Lower lobe of right lung (tissue), 2 donors: ENCODE measurements around the gene CRABP1. TPM values are rescaled to one million over a fixed set of nuclear protein-coding genes. Genes with fewer than 3 reads are reported as not detected.

Source experiments
- ATAC-seq, 2 donors: fragments of 200-7000 bp; cut with Tn5 transposase; one replicate each; pipeline ENCODE4 v1.9.1; 2020 to 2022; ENCODE audit warnings: mild to moderate bottlenecking in 2 of 2, moderate library complexity in 2 of 2
- DNase-seq: peaks from one replicate; pipeline ENCODE4 v3.0.0-alpha.2; 2020
- H3K27ac ChIP-seq: fragments of 200-600 bp; one replicate; pipeline ENCODE4 v1.8.0; 2022
- H3K27me3 ChIP-seq: fragments of 200-600 bp; one replicate; pipeline ENCODE4 v1.8.0; 2022; ENCODE audit warnings: low read depth
- H3K36me3 ChIP-seq: fragments of 200-600 bp; one replicate; pipeline ENCODE4 v1.8.0; 2022; ENCODE audit warnings: mild to moderate bottlenecking
- H3K4me1 ChIP-seq: fragments of 200-600 bp; one replicate; pipeline ENCODE4 v1.8.0; 2022
- H3K4me3 ChIP-seq: fragments of 200-600 bp; one replicate; pipeline ENCODE4 v1.8.0; 2022; ENCODE audit warnings: mild to moderate bottlenecking
- H3K9me3 ChIP-seq: fragments of 200-600 bp; one replicate; pipeline ENCODE4 v1.8.0; 2022
- CTCF ChIP-seq: fragments of 200-600 bp; IDR thresholded peaks from one replicate; pipeline ENCODE4 v1.8.0; 2022; ENCODE audit warnings: antibody characterized with exemption, mild to moderate bottlenecking
- intact Hi-C: fragments of 100-400 bp; cut with DNase I; formaldehyde crosslinking; loops from one replicate; pipeline ENCODE4 v1.11.0; 2022
- total RNA-seq: library from RNA; stranded (reverse); fragmentation: NEBNext Ultra II Directional; extraction: Animal tissue kit (Norgen Biotek cat#: 25700); gene quantifications from one replicate; pipeline ENCODE4 v1.2.1, GENCODE V29; 2021
- donor health status: DM: no; HTN: yes; CAD: no; lungs with severe emphysema.

Gene CRABP1
- total RNA-seq, 1 donor from 2014 or later, result not detected

- DNase-seq (no peak), ATAC-seq (no peak)
These were observed 18.1 kb downstream of the CRABP1 start for GRCh38 chr15:78358102-78358870.

GRCh38 chr15:78359041-78359808, 19.1 kb downstream of the CRABP1 start:
- Histone ChIP-seq H3K9me3 (no peaks in the 10 kb centered on the region), H3K4me3 (no peak overlapping the region), H3K27ac (no peak overlapping the region), H3K36me3 (no peaks in the 10 kb centered on the region), H3K4me1 (no peaks in the 10 kb centered on the region), H3K27me3 (no peaks in the 10 kb centered on the region)
- intact Hi-C loops, result no loop called here
- ATAC-seq (no peak), DNase-seq (no peak)
- TF ChIP-seq CTCF, result no peak

More at GRCh38 chr15:78358102-78358870, 18.1 kb downstream of the CRABP1 start:
- H3K36me3 ChIP-seq, result no peaks in the 10 kb centered on the region
- H3K4me3 ChIP-seq, result no peak overlapping the region
- no peak overlapping the region for H3K27ac ChIP-seq
- H3K27me3 ChIP-seq, result no peaks in the 10 kb centered on the region
- H3K4me1 ChIP-seq, result no peaks in the 10 kb centered on the region
- TF ChIP-seq CTCF, result no peak
- intact Hi-C loops, result no loop called here
- no peaks in the 10 kb centered on the region for H3K9me3 ChIP-seq

- H3K4me3 ChIP-seq, result no peak overlapping the region
- H3K4me1 ChIP-seq, result no peaks in the 10 kb centered on the region
- no peaks in the 10 kb centered on the region for H3K9me3 ChIP-seq
- H3K36me3 ChIP-seq, result no peaks in the 10 kb centered on the region
- DNase-seq (no peak), ATAC-seq (no peak)
- TF ChIP-seq CTCF, result no peak
- no peaks in the 10 kb centered on the region for H3K27me3 ChIP-seq
- intact Hi-C loops, result no loop called here
- no peak overlapping the region for H3K27ac ChIP-seq
These were observed 20.2 kb downstream of the CRABP1 start for GRCh38 chr15:78360367-78360801.

GRCh38 chr15:78360958-78361718, 21.0 kb downstream of the CRABP1 start:
- Histone ChIP-seq H3K36me3 (no peaks in the 10 kb centered on the region), H3K27ac (no peak overlapping the region), H3K9me3 (no peaks in the 10 kb centered on the region), H3K27me3 (no peaks in the 10 kb centered on the region), H3K4me3 (no peak overlapping the region), H3K4me1 (peaks cover 7% of the 10 kb centered on the region)
- TF ChIP-seq CTCF, result no peak
- intact Hi-C loops, result no loop called here
- DNase-seq (no peak), ATAC-seq (peak; percentile 33 to 58)

GRCh38 chr15:78361771-78362506, 21.8 kb downstream of the CRABP1 start:
- H3K9me3 ChIP-seq, result no peaks in the 10 kb centered on the region
- DNase-seq (no peak), ATAC-seq (no peak)
- no peak overlapping the region for H3K4me3 ChIP-seq
- H3K4me1 ChIP-seq, result peaks cover 9% of the 10 kb centered on the region
- intact Hi-C loops, result no loop called here
- no peak for TF ChIP-seq CTCF
- no peak overlapping the region for H3K27ac ChIP-seq
- no peaks in the 10 kb centered on the region for H3K36me3 ChIP-seq
- no peaks in the 10 kb centered on the region for H3K27me3 ChIP-seq
